Measurements from ENCODE around the gene LY9. TPM values are rescaled to one million over a fixed set of nuclear protein-coding genes. Genes with fewer than 3 reads are reported as not detected.
"Not testable (repeated sequence)": the region's sequence is repeated elsewhere in the genome, so short reads cannot be mapped to it uniquely, and the experiment has no call there.

The LY9 gene
- total and polyA plus RNA-seq, 2 experiments from 2014 or later, result not detected

GRCh38 chr1:160781186-160781766 lies 14.7 kb upstream of the LY9 start:
- no peak for ATAC-seq
- H3F3A ChIP-seq (replicated peaks; ENCODE audit: low read depth), result no peaks in the 10 kb centered on the region
- TF ChIP-seq POLR2AphosphoS5 (IDR thresholded peaks at IDR 0.05; ENCODE audit: low read depth), result no peak
- H3K4me1 ChIP-seq (ENCODE audit: insufficient read depth), result 0 out of 2 replicates have a peak, but pooled peaks cover 3% of the 10 kb centered on the region
- H3K9me2 ChIP-seq (ENCODE audit: insufficient read depth), result peaks cover 2% of the 10 kb centered on the region; the same call in 1 of the 2 replicates
- peaks cover 23% of the 10 kb centered on the region for H3K9me3 Mint-ChIP-seq
- H3K27me3 Mint-ChIP-seq (ENCODE audit: insufficient read depth, low read depth, poor library complexity), result peaks cover 7% of the 10 kb centered on the region
- H3K36me3 Mint-ChIP-seq (ENCODE audit: low read depth), result peaks cover 7% of the 10 kb centered on the region; the same call in 2 of the 3 replicates
- H3K4me3 Mint-ChIP-seq, result no peak overlapping the region
- H3K27me3 ChIP-seq (ENCODE audit: insufficient read depth), result no peaks in the 10 kb centered on the region
- DNase-seq (ENCODE audit: low spot score), result no peak
- H3K4me1 Mint-ChIP-seq, result no peaks in the 10 kb centered on the region
- H2AFZ ChIP-seq, result 0 out of 2 replicates have a peak overlapping the region, but pooled peaks have one; percentile 7
- H3K79me2 ChIP-seq (replicated peaks; ENCODE audit: insufficient read depth), result no peaks in the 10 kb centered on the region
- no peak overlapping the region for H3K27ac ChIP-seq (ENCODE audit: low read depth)
- peaks cover 3% of the 10 kb centered on the region; the same call in 1 of the 2 replicates for H3K36me3 ChIP-seq (ENCODE audit: insufficient read depth)
- H4K20me1 ChIP-seq (replicated peaks; ENCODE audit: insufficient read depth), result no peaks in the 10 kb centered on the region
- no peak overlapping the region for H3K4me2 ChIP-seq
- no peak overlapping the region for H3K27ac Mint-ChIP-seq
- H3K4me3 ChIP-seq, result no peak overlapping the region

- no peak for ATAC-seq
- Mint-ChIP-seq H3K27ac (no peak overlapping the region), H3K36me3 (ENCODE audit: low read depth) (peaks cover 7% of the 10 kb centered on the region; the same call in 2 of the 3 replicates), H3K4me1 (no peaks in the 10 kb centered on the region), H3K27me3 (ENCODE audit: insufficient read depth, low read depth, poor library complexity) (peaks cover 5% of the 10 kb centered on the region), H3K4me3 (no peak overlapping the region), H3K9me3 (peaks cover 23% of the 10 kb centered on the region)
- Histone ChIP-seq H3K27me3 (ENCODE audit: insufficient read depth) (no peaks in the 10 kb centered on the region), H3F3A (replicated peaks; ENCODE audit: low read depth) (no peaks in the 10 kb centered on the region), H4K20me1 (replicated peaks; ENCODE audit: insufficient read depth) (no peaks in the 10 kb centered on the region), H3K27ac (ENCODE audit: low read depth) (no peak overlapping the region), H3K4me1 (ENCODE audit: insufficient read depth) (0 out of 2 replicates have a peak, but pooled peaks cover 3% of the 10 kb centered on the region), H3K9me2 (ENCODE audit: insufficient read depth) (peaks cover 2% of the 10 kb centered on the region; the same call in 1 of the 2 replicates), H3K4me3 (no peak overlapping the region), H2AFZ (no peak overlapping the region), H3K36me3 (ENCODE audit: insufficient read depth) (peaks cover 3% of the 10 kb centered on the region; the same call in 1 of the 2 replicates), H3K4me2 (no peak overlapping the region), H3K79me2 (replicated peaks; ENCODE audit: insufficient read depth) (no peaks in the 10 kb centered on the region)
- DNase-seq (ENCODE audit: low spot score), result no peak
- no peak for TF ChIP-seq JUNB (IDR thresholded peaks at IDR 0.05; ENCODE audit: unreplicated experiment)
- TF ChIP-seq POLR2AphosphoS5 (IDR thresholded peaks at IDR 0.05; ENCODE audit: low read depth), result no peak
- TF ChIP-seq NANOG (IDR thresholded peaks at IDR 0.05; ENCODE audit: borderline replicate concordance), result no peak
- TF ChIP-seq CREB1 (CRISPR knock-in tag; IDR thresholded peaks at IDR 0.05; ENCODE audit: low read depth), result no peak
These were observed 13.9 kb upstream of the LY9 start for GRCh38 chr1:160781914-160782689.

- peaks cover 23% of the 10 kb centered on the region for H3K9me3 Mint-ChIP-seq
- H3K4me1 ChIP-seq (ENCODE audit: insufficient read depth); ATAC-seq; H3K4me3 Mint-ChIP-seq; H3K27me3 ChIP-seq (ENCODE audit: insufficient read depth); H3K36me3 ChIP-seq (ENCODE audit: insufficient read depth); H3K4me3 ChIP-seq; H3K27ac Mint-ChIP-seq; H3K27ac ChIP-seq (ENCODE audit: low read depth); DNase-seq (ENCODE audit: low spot score); H3K4me1 Mint-ChIP-seq; H3K27me3 Mint-ChIP-seq (ENCODE audit: insufficient read depth, low read depth, poor library complexity); H4K20me1 ChIP-seq (replicated peaks; ENCODE audit: insufficient read depth); H3K9me2 ChIP-seq (ENCODE audit: insufficient read depth); H3F3A ChIP-seq (replicated peaks; ENCODE audit: low read depth); H3K79me2 ChIP-seq (replicated peaks; ENCODE audit: insufficient read depth); H3K36me3 Mint-ChIP-seq (ENCODE audit: low read depth); H2AFZ ChIP-seq; H3K4me2 ChIP-seq: not testable (repeated sequence)
These were observed 12.8 kb upstream of the LY9 start for GRCh38 chr1:160782988-160783765.

All from GM23338 (cell line).